ENCODE data around the gene PSME3.

GRCh38 chr17:42798011-42798382 is 35.2 kb upstream of the PSME3 start:
- TF ChIP-seq CTCF (IDR thresholded peaks at IDR 0.05; ENCODE audit: poor library complexity, severe bottlenecking), result no peak
- no peak for TF ChIP-seq EP300 (conservative IDR thresholded peaks at IDR 0.05; ENCODE audit: poor library complexity, severe bottlenecking)
- no peak for TF ChIP-seq EZH2 (IDR thresholded peaks at IDR 0.05; ENCODE audit: borderline replicate concordance, insufficient read depth, low read length, poor library complexity, severe bottlenecking)

Data from neural cell (in vitro differentiated cells).